Esophagus (tissue), 2 donors: ENCODE results near the gene KDM1B. TPM values are rescaled to one million over a fixed set of nuclear protein-coding genes. Genes with fewer than 3 reads are reported as not detected.
"Not testable (repeated sequence)": the region's sequence is repeated elsewhere in the genome, so short reads cannot be mapped to it uniquely, and the experiment has no call there.

Experiments used
- H3K27ac ChIP-seq, 2 donors: one replicate each; pipeline ENCODE4 v1.5.1; 2013; ENCODE audit warnings: low read depth in 2 of 2, mild to moderate bottlenecking in 2 of 2, inconsistent platforms in 1 of 2, low read length in 1 of 2, moderate library complexity in 1 of 2
- H3K27me3 ChIP-seq, 2 donors: one replicate each; pipeline ENCODE4 v1.6.1; 2013; ENCODE audit warnings: low read length in 2 of 2, control low read depth in 1 of 2, mild to moderate bottlenecking in 1 of 2; ENCODE audit not compliant: insufficient read depth in 2 of 2, control insufficient read depth in 1 of 2
- H3K36me3 ChIP-seq, 2 donors: one replicate each; pipeline ENCODE4 v1.6.1; 2013; ENCODE audit warnings: low read length in 1 of 2; ENCODE audit not compliant: control insufficient read depth in 2 of 2, insufficient read depth in 2 of 2
- H3K4me1 ChIP-seq, 2 donors: one replicate each; pipeline ENCODE4 v1.6.1; 2013; ENCODE audit warnings: low read length in 1 of 2; ENCODE audit not compliant: control insufficient read depth in 2 of 2, insufficient read depth in 2 of 2
- H3K4me3 ChIP-seq, 2 donors: one replicate each; pipeline ENCODE4 v1.5.1; 2013; ENCODE audit warnings: low read length in 2 of 2, mild to moderate bottlenecking in 2 of 2, low read depth in 1 of 2, moderate library complexity in 1 of 2
- H3K9me3 ChIP-seq, 2 donors: one replicate each; pipeline ENCODE4 v1.6.1; 2013; ENCODE audit warnings: mild to moderate bottlenecking in 2 of 2, low read depth in 1 of 2, low read length in 1 of 2, moderate library complexity in 1 of 2; ENCODE audit not compliant: control insufficient read depth in 2 of 2, insufficient read depth in 1 of 2
- WGBS, 2 donors: extraction: QIAGEN DNeasy Blood & Tissue Kit; methylation state at CpG; one replicate each; pipeline ENCODE4 v1.1.7; 2013; 5-methylcytosine and 5-hydroxymethylcytosine counted together
- polyA plus RNA-seq, 2 donors: library from polyadenylated mRNA; stranded (reverse); fragments of 200-250 nt; gene quantifications; one replicate each; pipeline ENCODE4 v1.2.3, GENCODE V29; 2013
- donor health status: healthy with polysubstance abuse.
- donor health status: Bipolar disorder and iron deficiency.

The KDM1B gene
- polyA plus RNA-seq, 2 donors, result 2.5 to 6.2 TPM

DNA sequence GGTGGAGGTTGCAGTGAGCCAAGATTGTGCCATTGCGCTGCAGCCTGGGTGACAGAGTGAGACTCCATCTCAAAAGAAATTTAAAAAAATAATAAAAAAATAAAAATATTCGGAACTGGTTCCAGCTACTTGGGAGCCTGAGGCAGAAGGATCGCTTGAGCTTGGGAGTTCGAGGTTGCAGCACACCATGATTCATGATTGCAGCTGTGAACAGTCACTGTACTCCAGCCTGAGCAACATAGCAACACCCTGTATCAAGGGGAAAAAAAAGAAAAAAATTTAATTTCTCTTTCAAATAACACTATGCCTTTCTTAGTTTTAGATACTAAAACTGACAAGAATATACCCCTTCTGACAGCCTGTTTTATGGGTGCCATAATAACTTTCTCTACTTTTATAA lies 10.5 kb downstream of the KDM1B start:
- 89 to 98% methylated on average over 4 of the region's 4 CpGs for WGBS, 2 donors
- Histone ChIP-seq H3K36me3 (peaks cover 5 to 8% of the 10 kb centered on the region in 2 donors), H3K9me3 (no peaks in the 10 kb centered on the region), H3K27ac (no peak overlapping the region), H3K27me3 (no peaks in the 10 kb centered on the region), H3K4me3 (no peak overlapping the region), H3K4me1 (no peaks in the 10 kb centered on the region)

- Histone ChIP-seq H3K27ac (no peak overlapping the region), H3K4me3 (no peak overlapping the region), H3K36me3 (peaks cover 4 to 8% of the 10 kb centered on the region in 2 donors), H3K9me3 (no peaks in the 10 kb centered on the region), H3K4me1 (no peaks in the 10 kb centered on the region), H3K27me3 (no peaks in the 10 kb centered on the region)
- 91 to 94% methylated on average over 2 of the region's 2 CpGs for WGBS, 2 donors
Measured at GRCh38 chr6:18166312-18167036, 11.3 kb downstream of the KDM1B start.

DNA sequence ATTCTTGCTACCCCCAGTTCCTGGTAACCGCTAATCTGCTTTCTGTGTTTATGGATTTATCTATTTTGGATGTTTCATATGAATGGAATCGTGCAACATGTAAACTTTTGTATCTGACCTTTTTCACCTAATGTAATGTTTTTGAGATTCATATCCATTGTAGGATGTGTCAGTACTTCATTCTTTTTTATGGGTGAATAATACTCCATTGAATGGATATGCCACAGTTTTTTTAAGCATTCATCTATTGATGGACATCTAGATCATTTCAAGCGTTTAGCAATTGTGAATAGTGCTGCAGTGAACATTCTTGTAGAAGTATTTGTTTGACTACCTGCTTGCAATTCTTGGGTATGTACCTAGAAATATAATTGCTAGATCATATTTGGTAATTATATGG lies 13.0 kb downstream of the KDM1B start:
- Histone ChIP-seq H3K27me3 (no peaks in the 10 kb centered on the region), H3K4me3 (no peak overlapping the region), H3K36me3 (peaks cover 2 to 8% of the 10 kb centered on the region in 2 donors), H3K27ac (no peak overlapping the region), H3K4me1 (no peaks in the 10 kb centered on the region), H3K9me3 (no peaks in the 10 kb centered on the region)
- WGBS, 2 donors, result 97 to 98% methylated on average over 3 of the region's 3 CpGs

GRCh38 chr6:18171871-18172270 lies 16.6 kb downstream of the KDM1B start:
- 81 to 87% methylated on average over 7 of the region's 7 CpGs for WGBS, 2 donors
- Histone ChIP-seq H3K4me3 (no peak overlapping the region), H3K27ac (no peak overlapping the region), H3K27me3 (no peaks in the 10 kb centered on the region), H3K4me1 (no peaks in the 10 kb centered on the region), H3K36me3 (peaks cover 0 to 5% of the 10 kb centered on the region in 2 donors), H3K9me3 (no peaks in the 10 kb centered on the region)

DNA sequence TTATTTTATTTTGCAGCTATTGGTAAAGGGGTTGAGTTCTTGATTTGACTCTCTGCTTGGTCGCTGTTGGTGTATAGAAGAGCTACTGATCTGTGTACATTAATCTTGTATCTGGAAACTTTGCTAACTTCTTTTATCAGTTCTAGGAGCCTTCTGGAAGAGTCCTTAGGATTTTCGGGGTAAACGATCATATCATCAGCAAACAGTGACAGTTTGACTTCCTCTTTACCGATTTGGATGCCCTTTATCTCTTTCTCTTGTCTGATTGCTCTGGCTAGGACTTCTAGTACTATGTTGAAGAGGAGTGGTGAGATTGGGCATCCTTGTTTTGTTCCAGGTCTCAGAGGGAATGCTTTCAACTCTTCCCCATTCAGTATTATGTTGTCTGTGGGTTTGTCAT lies 21.0 kb downstream of the KDM1B start:
- not testable (repeated sequence) for H3K4me3 ChIP-seq, H3K4me1 ChIP-seq, H3K27ac ChIP-seq, H3K9me3 ChIP-seq, H3K36me3 ChIP-seq, H3K27me3 ChIP-seq
- 83 to 91% methylated on average over 4 of the region's 4 CpGs for WGBS, 2 donors

GRCh38 chr6:18177286-18177965 lies 22.2 kb downstream of the KDM1B start:
- Histone ChIP-seq H3K4me1 (no peaks in the 10 kb centered on the region), H3K9me3 (no peaks in the 10 kb centered on the region), H3K36me3 (no peaks in the 10 kb centered on the region), H3K27me3 (no peaks in the 10 kb centered on the region), H3K27ac (no peak overlapping the region), H3K4me3 (no peak overlapping the region)
- 78 to 85% methylated on average over 4 of the region's 4 CpGs for WGBS, 2 donors

GRCh38 chr6:18178960-18179615 lies 23.9 kb downstream of the KDM1B start:
- 91 to 92% methylated on average over 3 of the region's 3 CpGs for WGBS, 2 donors
- Histone ChIP-seq H3K4me1 (no peaks in the 10 kb centered on the region), H3K4me3 (no peak overlapping the region), H3K9me3 (no peaks in the 10 kb centered on the region), H3K36me3 (no peaks in the 10 kb centered on the region), H3K27ac (no peak overlapping the region), H3K27me3 (no peaks in the 10 kb centered on the region)

- no peaks in the 10 kb centered on the region for H3K36me3 ChIP-seq
- WGBS, 2 donors, result 83 to 89% methylated on average over 5 of the region's 5 CpGs
- H3K27me3 ChIP-seq, result no peaks in the 10 kb centered on the region
- no peak overlapping the region for H3K4me3 ChIP-seq
- H3K4me1 ChIP-seq, result no peaks in the 10 kb centered on the region
- no peak overlapping the region for H3K27ac ChIP-seq
- no peaks in the 10 kb centered on the region for H3K9me3 ChIP-seq
Measured at GRCh38 chr6:18179770-18180356, 24.6 kb downstream of the KDM1B start.

- H3K36me3 ChIP-seq, result peaks cover under 1 to 3% of the 10 kb centered on the region in 2 donors
- no peaks in the 10 kb centered on the region for H3K4me1 ChIP-seq
- H3K27me3 ChIP-seq, result no peaks in the 10 kb centered on the region
- H3K4me3 ChIP-seq, result no peak overlapping the region
- H3K9me3 ChIP-seq, result no peaks in the 10 kb centered on the region
- 73 to 90% methylated on average over 4 of the region's 4 CpGs for WGBS, 2 donors
- no peak overlapping the region for H3K27ac ChIP-seq
Measured at GRCh38 chr6:18182568-18182967, 27.3 kb downstream of the KDM1B start.
